SK-N-SH (cell line): ENCODE measurements around the gene ARID3A. TPM values are rescaled to one million over a fixed set of nuclear protein-coding genes. Genes with fewer than 3 reads are reported as not detected.

Experiments
- CTCF ChIA-PET: fragments of 300-600, 350-600 bp; formaldehyde crosslinking; extraction: SDS; loops from one replicate; lab custom pipeline; 2021; lab: Yijun Ruan, JAX
- POLR2A ChIA-PET: fragments of 350-600 bp; sonication (Branson Sonifier 250); formaldehyde crosslinking; extraction: SDS; loops from one replicate; lab custom pipeline; 2020; ENCODE audit warnings: antibody characterized with exemption, inconsistent platforms; lab: Yijun Ruan, JAX
- DNase-seq: peaks from one replicate; pipeline ENCODE4 v3.0.0; 2012
- H2AFZ ChIP-seq: fragments of 200-600 bp; sonication (generic); 2 replicates; pipeline ENCODE4 v1.8.1; 2016; ENCODE audit warnings: antibody characterized with exemption, mild to moderate bottlenecking, low read depth
- H3F3A ChIP-seq: fragments of 200-600 bp; sonication (generic); replicated peaks from 2 replicates; pipeline ENCODE3; 2016; ENCODE audit warnings: antibody characterized with exemption, mild to moderate bottlenecking; ENCODE audit not compliant: insufficient read depth
- H3K27ac ChIP-seq, 2 experiments: fragments of 200-500 bp in 1 of 2; fragments of 200-600 bp in 1 of 2; sonication (Bioruptor generic) in 1 of 2; sonication (generic), shearing (Covaris generic) in 1 of 2; 2 replicates each; pipeline versions ENCODE4 v1.5.1 to v1.6.1; 2014 to 2016; ENCODE audit warnings: low read depth in 2 of 2, inconsistent platforms in 1 of 2, low read length in 1 of 2, mild to moderate bottlenecking in 1 of 2, mixed read lengths in 1 of 2
- H3K27me3 ChIP-seq: fragments of 200-600 bp; sonication (generic), shearing (Covaris generic); 2 replicates; pipeline ENCODE4 v1.6.1; 2016; ENCODE audit warnings: mixed run types; ENCODE audit not compliant: insufficient read depth
- H3K36me3 ChIP-seq, 2 experiments: fragments of 200-500 bp in 1 of 2; fragments of 200-600 bp in 1 of 2; sonication (Bioruptor generic) in 1 of 2; sonication (generic) in 1 of 2; replicated peaks in 1 of 2; 2 replicates each; pipeline versions ENCODE3 to v1.5.1; 2014 to 2016; ENCODE audit warnings: low read length in 1 of 2, mild to moderate bottlenecking in 1 of 2; ENCODE audit not compliant: insufficient read depth in 2 of 2, control insufficient read depth in 1 of 2
- H3K4me1 ChIP-seq, 2 experiments: fragments of 200-500 bp in 1 of 2; fragments of 200-600 bp in 1 of 2; sonication (Bioruptor generic) in 1 of 2; sonication (generic), shearing (Covaris generic) in 1 of 2; 2 replicates each; pipeline versions ENCODE4 v1.5.1 to v1.6.1; 2014 to 2016; ENCODE audit warnings: low read depth in 1 of 2, low read length in 1 of 2, mixed run types in 1 of 2; ENCODE audit not compliant: insufficient read depth in 2 of 2, control insufficient read depth in 1 of 2
- H3K4me2 ChIP-seq: fragments of 200-600 bp; sonication (generic), shearing (Covaris generic); 2 replicates; pipeline ENCODE4 v1.6.1; 2017; ENCODE audit warnings: mixed run types
- H3K4me3 ChIP-seq, 2 experiments: fragments of 200-500 bp in 1 of 2; fragments of 200-600 bp in 1 of 2; sonication (Bioruptor generic) in 1 of 2; sonication (generic), shearing (Covaris generic) in 1 of 2; 2 replicates each; pipeline versions ENCODE4 v1.5.1 to v1.8.1; 2014 to 2016; ENCODE audit warnings: low read depth in 2 of 2, inconsistent platforms in 1 of 2, low read length in 1 of 2, mild to moderate bottlenecking in 1 of 2, mixed read lengths in 1 of 2, moderate library complexity in 1 of 2
- H3K79me2 ChIP-seq: fragments of 200-600 bp; sonication (generic); 2 replicates; pipeline ENCODE4 v1.8.1; 2017; ENCODE audit warnings: mild to moderate bottlenecking; ENCODE audit not compliant: insufficient read depth
- H3K9ac ChIP-seq: fragments of 200-600 bp; sonication (generic); 2 replicates; pipeline ENCODE4 v1.6.1; 2017; ENCODE audit warnings: mixed run types
- H3K9me2 ChIP-seq: fragments of 200-600 bp; sonication (generic); 2 replicates; pipeline ENCODE4 v1.6.1; 2017; ENCODE audit warnings: mixed run types
- H3K9me3 ChIP-seq: fragments of 200-600 bp; sonication (generic); 2 replicates; pipeline ENCODE4 v1.6.1; 2017; ENCODE audit warnings: mixed run types, mild to moderate bottlenecking, moderate library complexity
- H4K20me1 ChIP-seq: fragments of 200-600 bp; sonication (generic); 2 replicates; pipeline ENCODE4 v1.6.1; 2017; ENCODE audit warnings: mild to moderate bottlenecking, mixed run types; ENCODE audit not compliant: insufficient read depth
- ELF1 ChIP-seq: IDR thresholded peaks from 2 replicates; pipeline ENCODE4 v1.4.0; 2012
- EP300 ChIP-seq, 2 experiments: IDR thresholded peaks; 2 replicates each; pipeline versions ENCODE4 v1.4.0 to v1.6.1; 2012; ENCODE audit warnings: borderline replicate concordance in 1 of 2, low read depth in 1 of 2, low read length in 1 of 2
- EZH2phosphoT487 ChIP-seq: fragments of 200-600 bp; sonication (generic); IDR thresholded peaks from 2 replicates; pipeline ENCODE4 v1.6.1; 2017; ENCODE audit warnings: low read depth, mixed run types, mild to moderate bottlenecking, antibody characterized with exemption, moderate library complexity, borderline replicate concordance
- FOSL2 ChIP-seq: IDR thresholded peaks from 2 replicates; pipeline ENCODE4 v1.4.0; 2012; ENCODE audit warnings: low read depth, mild to moderate bottlenecking, moderate library complexity, borderline replicate concordance
- FOXJ3 ChIP-seq: sonication (generic); formaldehyde crosslinking; IDR thresholded peaks from 2 replicates; pipeline ENCODE4 v1.5.1; 2020; ENCODE audit warnings: mild to moderate bottlenecking, missing genetic modification reagents
- JUND ChIP-seq: IDR thresholded peaks from 2 replicates; pipeline ENCODE4 v1.4.0; 2012
- MAX ChIP-seq: IDR thresholded peaks from 2 replicates; pipeline ENCODE4 v1.4.0; 2012; ENCODE audit warnings: low read depth
- NFIC ChIP-seq: IDR thresholded peaks from 2 replicates; pipeline ENCODE4 v1.4.0; 2012; ENCODE audit warnings: borderline replicate concordance
- NRF1 ChIP-seq: IDR thresholded peaks from 2 replicates; pipeline ENCODE4 v1.6.1; 2012; ENCODE audit warnings: low read depth, mild to moderate bottlenecking, low read length
- POLR2AphosphoS5 ChIP-seq: IDR thresholded peaks from 2 replicates; pipeline ENCODE4 v1.6.1; 2012; ENCODE audit warnings: low read depth, low read length
- RXRA ChIP-seq: IDR thresholded peaks from 2 replicates; pipeline ENCODE4 v1.4.0; 2012; ENCODE audit warnings: low read depth, mild to moderate bottlenecking, borderline replicate concordance
- SIN3A ChIP-seq: IDR thresholded peaks from 2 replicates; pipeline ENCODE4 v1.6.1; 2012; ENCODE audit warnings: low read depth, mild to moderate bottlenecking, low read length, moderate library complexity, borderline replicate concordance
- SMC3 ChIP-seq: IDR thresholded peaks from 2 replicates; pipeline ENCODE4 v1.6.1; 2012; ENCODE audit warnings: low read depth, low read length, improper control_type of control experiment
- TEAD4 ChIP-seq: IDR thresholded peaks from 2 replicates; pipeline ENCODE4 v1.4.0; 2012; ENCODE audit warnings: mild to moderate bottlenecking, borderline replicate concordance; ENCODE audit not compliant: insufficient read depth
- USF1 ChIP-seq: IDR thresholded peaks from 2 replicates; pipeline ENCODE4 v1.4.0; 2012; ENCODE audit warnings: low read depth, borderline replicate concordance
- ZBTB33 ChIP-seq: IDR thresholded peaks from 2 replicates; pipeline ENCODE4 v1.4.0; 2012; ENCODE audit warnings: low read depth, borderline replicate concordance
- WGBS: methylation state at CpG from one replicate; pipeline ENCODE4 v1.1.6; 2017; ENCODE audit warnings: low lambda C conversion rate; 5-methylcytosine and 5-hydroxymethylcytosine counted together
- polyA plus RNA-seq, 3 experiments: library from polyadenylated mRNA; depleted of rRNA; stranded (reverse); fragments of >200 nt; gene quantifications; 2 replicates each; pipeline ENCODE4 v1.2.3, GENCODE V29; 2012
- TF ChIP-seq, protein P1 (sequence below): fragments of 150-350 bp; IDR thresholded peaks from 2 replicates; pipeline ENCODE4 v1.6.1; 2017; ENCODE audit warnings: antibody characterized with exemption, low read length, low read depth, borderline replicate concordance

The ARID3A gene
- polyA plus RNA-seq, 1 of the 3 experiments (the other 2 are of a cell fraction), result 8.6 TPM

DNA sequence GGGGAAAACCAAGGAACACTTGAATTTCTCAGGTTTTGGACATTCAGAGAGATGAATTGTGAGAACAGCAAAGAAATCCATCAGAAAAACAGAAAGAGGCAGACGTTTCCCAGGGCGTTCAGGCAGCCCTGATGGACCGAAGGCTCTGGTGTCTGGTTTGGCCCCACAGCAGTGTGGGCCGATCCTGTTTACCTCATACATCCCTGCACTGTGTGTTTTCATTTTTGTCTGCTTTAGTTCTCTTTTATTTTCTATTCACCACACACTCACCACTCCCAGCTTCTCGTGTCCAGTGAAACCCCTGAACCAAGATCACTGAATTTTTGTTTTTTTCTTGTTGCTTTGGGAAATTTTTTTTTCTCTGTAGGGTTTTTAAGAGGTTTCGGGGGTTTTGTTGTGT is 46.4 kb downstream of the ARID3A start:
- Histone ChIP-seq H3F3A (peaks cover 3% of the 10 kb centered on the region), H3K27me3 (no peaks in the 10 kb centered on the region), H3K4me1 (no peaks in the 10 kb centered on the region), H3K9ac (no peak overlapping the region), H3K9me3 (no peaks in the 10 kb centered on the region), H2AFZ (no peak overlapping the region), H3K4me2 (no peak overlapping the region), H3K79me2 (no peaks in the 10 kb centered on the region), H4K20me1 (no peaks in the 10 kb centered on the region), H3K4me3 (no peak overlapping the region), H3K9me2 (no peaks in the 10 kb centered on the region), H3K36me3 (peaks cover 14 to 30% of the 10 kb centered on the region in 2 experiments), H3K27ac (no peak overlapping the region)
- TF ChIP-seq RXRA (no peak), SIN3A (no peak), TEAD4 (no peak), POLR2AphosphoS5 (no peak), NFIC (no peak), NRF1 (no peak), FOXJ3 (CRISPR knock-in tag) (no peak), FOSL2 (no peak), JUND (no peak), EZH2phosphoT487 (no peak), ZBTB33 (no peak), MAX (no peak), EP300 (IDR thresholded peaks at IDR 0.05; ENCODE audit: borderline replicate concordance in 1 of 2, low read depth in 1 of 2, low read length in 1 of 2) (no peak)
- POLR2A ChIA-PET, result no interaction called here
- WGBS, result 96% methylated on average over 6 of the region's 6 CpGs
- CTCF ChIA-PET, result interaction anchor here (3.8 kb wide), 1 partner anchor 10 kb away, joined by 30 read pairs; the partner anchor contains the start of gene WDR18
- DNase-seq, result no peak

DNA sequence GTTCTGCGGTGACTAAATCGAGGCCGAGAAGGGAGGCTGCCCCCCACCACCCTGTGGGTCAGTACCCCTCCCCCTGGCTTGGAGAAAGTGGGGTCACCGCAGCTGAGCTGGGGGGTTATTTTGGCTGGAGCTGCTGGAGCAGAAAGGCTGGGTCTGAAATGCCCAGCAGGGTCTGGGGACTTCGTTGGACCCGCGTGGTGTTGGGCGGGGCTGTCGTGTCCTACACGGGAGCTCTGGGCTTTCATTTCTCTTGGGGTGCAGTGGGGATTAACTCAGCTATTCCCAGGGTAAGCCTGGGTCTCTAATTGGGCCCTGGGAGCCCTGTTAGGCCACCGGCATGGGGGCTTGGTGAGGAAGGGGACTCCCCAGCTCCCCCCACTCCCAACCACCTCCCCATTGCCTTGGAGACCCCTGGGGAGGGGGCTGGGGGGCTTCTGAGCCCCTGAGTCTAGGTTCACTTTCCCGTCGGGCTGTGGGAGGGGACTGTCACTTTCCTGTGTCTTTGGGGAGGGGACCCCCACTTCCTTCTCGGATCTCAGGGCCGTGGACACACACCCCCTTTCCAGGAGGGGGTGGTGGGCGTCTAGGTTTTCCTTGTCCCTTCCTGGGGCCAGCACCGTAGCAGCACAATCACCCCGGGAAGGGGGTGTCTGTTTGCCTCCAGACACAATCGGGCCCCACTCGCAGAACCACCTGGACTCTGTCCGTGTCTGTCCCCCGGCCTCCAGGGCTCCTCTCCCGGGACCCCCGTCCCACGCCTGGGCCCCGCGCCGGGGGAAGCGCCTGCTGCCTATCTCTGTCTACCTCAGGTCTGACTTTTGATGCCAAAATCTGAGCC is 48.1 kb downstream of the ARID3A start:
- H3K27ac ChIP-seq, result no peak overlapping the region
- H3K9ac ChIP-seq, result no peak overlapping the region
- H3K4me3 ChIP-seq, result no peak overlapping the region
- H3K36me3 ChIP-seq, result peaks cover 8 to 25% of the 10 kb centered on the region in 2 experiments
- WGBS, result 95% methylated on average over 11 of the region's 29 CpGs
- peaks cover 3% of the 10 kb centered on the region for H3F3A ChIP-seq
- no peak for DNase-seq
- H3K79me2 ChIP-seq, result no peaks in the 10 kb centered on the region
- H4K20me1 ChIP-seq, result no peaks in the 10 kb centered on the region
- H3K27me3 ChIP-seq, result no peaks in the 10 kb centered on the region
- no peaks in the 10 kb centered on the region for H3K4me1 ChIP-seq
- POLR2A ChIA-PET, result no interaction called here
- H3K9me2 ChIP-seq, result no peaks in the 10 kb centered on the region
- CTCF ChIA-PET, result interaction anchor here (0.6 to 1.0 kb wide), 2 partner anchors 8 to 10 kb away, joined by 3 to 4 read pairs; partner anchors contain the start of gene WDR18
- H3K4me2 ChIP-seq, result no peak overlapping the region
- no peaks in the 10 kb centered on the region for H3K9me3 ChIP-seq
- H2AFZ ChIP-seq, result no peak overlapping the region
- TF ChIP-seq SMC3 (no peak), POLR2AphosphoS5 (no peak), FOXJ3 (CRISPR knock-in tag) (no peak), ZBTB33 (no peak), EZH2phosphoT487 (no peak), ELF1 (no peak), NRF1 (no peak), MAX (no peak), FOSL2 (no peak), USF1 (no peak)
- TF ChIP-seq, protein P1, sequence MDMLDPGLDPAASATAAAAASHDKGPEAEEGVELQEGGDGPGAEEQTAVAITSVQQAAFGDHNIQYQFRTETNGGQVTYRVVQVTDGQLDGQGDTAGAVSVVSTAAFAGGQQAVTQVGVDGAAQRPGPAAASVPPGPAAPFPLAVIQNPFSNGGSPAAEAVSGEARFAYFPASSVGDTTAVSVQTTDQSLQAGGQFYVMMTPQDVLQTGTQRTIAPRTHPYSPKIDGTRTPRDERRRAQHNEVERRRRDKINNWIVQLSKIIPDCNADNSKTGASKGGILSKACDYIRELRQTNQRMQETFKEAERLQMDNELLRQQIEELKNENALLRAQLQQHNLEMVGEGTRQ, result no peak
